ENCODE measurements around the gene LRMDA.

LRMDA gene

DNA sequence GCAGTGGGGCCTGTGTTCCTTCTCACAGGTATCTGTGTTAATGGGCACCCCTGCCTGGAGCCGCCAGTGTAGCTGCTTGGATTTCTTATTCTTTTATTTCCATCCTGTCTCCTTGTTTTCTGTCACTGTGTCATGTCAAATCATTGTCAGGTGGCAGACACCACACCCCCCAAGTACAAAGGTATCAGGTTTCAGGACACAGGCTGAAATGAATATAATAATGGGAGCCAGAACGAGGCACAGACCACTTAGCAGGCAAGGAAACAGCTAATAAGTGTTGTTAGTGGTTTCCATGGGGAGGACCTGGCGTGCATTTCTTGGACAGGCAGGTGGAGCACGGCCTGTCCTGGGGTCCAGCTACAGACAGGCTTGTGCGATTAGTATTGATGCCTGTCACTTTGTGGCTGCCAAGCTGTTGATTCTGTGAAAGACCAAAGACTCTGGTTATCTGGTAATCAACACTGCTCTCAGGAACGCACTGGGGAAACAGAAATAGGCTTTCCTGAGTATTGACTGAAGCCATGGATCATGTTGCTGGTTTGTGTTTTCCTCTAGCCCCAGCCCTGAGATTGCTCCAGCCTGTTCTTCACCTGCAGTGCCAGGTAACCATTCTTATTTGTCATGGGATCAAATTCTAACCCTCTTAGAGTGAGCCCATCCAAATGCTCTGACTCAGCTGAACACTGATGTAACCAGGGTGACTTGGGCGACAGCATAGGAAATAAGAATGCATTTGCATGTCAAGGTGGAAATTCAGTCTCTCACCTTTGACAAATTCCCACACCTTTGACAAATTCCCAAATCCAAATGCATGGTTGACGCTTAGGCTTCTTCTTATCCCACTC is 1002.0 kb downstream of the LRMDA start:
- no peak for DNase-seq (ENCODE audit: low read depth in 2 of 2)

DNA sequence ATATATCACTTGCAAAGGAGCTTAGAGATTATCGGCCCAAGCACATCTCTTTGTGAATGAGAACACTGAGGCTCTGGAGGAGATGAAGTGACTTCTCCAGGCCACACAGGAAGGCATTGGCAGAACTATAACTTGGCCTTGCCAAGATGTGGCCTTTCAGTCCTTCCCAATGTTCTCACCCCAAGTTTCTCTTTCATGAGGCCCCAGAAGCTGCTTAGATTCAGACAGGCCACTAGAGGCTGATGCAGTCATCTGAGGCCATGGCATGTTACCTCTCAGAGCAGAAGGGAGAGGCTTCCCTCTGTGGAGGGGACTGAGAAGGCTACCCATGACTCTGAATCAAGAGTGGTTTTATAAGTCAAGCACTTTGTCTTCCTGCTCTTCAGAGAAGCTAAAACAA is 1003.7 kb downstream of the LRMDA start:
- no peak for DNase-seq (ENCODE audit: low read depth in 2 of 2)

DNA sequence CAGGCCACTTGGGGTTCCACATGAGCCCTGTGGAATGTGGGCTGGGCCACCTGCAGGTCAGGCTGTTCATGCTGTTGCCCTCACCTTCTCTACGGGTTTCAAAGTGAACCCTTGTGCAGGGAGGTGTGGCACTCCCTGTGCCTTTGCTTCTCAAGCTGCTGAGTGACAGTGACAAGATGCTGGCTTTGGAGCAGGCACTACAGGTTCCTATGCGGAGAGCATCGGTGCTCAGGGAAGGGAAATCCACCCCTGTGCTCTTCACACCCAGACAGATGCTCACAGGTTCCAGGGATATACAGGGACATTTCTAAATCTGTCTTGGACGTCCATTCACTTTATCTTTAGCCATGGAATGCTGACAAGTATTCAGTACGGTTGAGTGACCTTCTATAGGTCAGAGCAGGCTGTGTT is 1005.0 kb downstream of the LRMDA start:
- DNase-seq (ENCODE audit: low read depth in 2 of 2): no peak

DNA sequence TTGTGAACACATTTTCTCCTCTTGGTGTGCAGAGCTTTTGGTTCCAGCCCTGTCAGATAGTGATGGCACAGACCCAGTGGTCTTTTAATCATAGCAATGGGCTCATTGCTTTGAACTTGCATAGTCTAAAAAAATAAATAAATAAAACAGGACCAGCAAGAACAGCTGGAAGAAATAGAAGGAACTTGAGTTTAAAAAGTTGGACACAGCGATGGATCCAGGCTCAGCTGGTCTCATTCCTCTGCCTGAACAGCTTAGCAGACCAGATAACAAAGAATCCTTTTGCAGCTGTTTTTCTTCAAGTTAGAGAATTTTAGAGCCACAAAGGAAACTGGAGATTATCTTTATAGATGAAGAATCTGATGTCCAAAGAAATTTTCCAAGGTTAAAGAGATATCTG is 1005.6 kb downstream of the LRMDA start:
- DNase-seq (ENCODE audit: low read depth in 2 of 2): no peak

DNA sequence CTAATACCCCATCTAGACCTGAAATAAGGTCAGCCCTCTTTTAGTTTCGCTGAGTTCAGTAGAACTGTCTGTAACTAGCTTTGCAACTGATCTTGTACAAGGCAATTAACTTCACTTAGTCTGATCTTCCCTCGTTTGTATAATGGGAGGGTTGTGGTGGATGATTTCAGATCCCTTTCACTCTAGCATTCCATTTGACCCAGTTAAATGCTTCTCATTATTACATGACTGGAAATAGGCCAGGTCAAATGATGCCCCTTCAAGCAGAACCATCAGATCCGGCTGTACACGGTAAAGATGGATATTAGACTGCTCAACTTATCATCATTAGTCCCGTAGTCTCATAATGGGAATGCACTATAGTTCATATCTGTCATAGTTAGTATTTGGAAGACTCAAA is 1009.0 kb downstream of the LRMDA start:
- DNase-seq (ENCODE audit: low read depth in 2 of 2): no peak

DNA sequence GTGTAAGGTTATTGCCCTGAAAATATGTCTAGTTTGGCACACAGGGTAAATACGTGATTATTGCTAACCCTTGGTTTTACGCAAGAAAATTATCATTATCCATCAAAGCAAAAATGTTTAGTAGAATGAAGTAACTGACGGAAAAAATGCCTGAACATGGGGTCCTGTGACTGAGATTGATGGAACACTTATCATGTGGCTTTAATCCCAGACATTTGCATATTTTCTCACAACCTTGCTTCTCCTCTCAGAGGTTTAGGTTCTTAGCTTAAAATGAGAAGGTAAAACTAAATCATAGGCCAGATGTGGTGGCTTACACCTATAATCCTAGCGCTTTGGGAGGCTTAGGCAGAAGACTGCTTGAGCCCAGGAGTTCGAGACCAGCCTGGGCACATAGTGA is 1010.7 kb downstream of the LRMDA start:
- no peak for DNase-seq (ENCODE audit: low read depth in 2 of 2)

DNA sequence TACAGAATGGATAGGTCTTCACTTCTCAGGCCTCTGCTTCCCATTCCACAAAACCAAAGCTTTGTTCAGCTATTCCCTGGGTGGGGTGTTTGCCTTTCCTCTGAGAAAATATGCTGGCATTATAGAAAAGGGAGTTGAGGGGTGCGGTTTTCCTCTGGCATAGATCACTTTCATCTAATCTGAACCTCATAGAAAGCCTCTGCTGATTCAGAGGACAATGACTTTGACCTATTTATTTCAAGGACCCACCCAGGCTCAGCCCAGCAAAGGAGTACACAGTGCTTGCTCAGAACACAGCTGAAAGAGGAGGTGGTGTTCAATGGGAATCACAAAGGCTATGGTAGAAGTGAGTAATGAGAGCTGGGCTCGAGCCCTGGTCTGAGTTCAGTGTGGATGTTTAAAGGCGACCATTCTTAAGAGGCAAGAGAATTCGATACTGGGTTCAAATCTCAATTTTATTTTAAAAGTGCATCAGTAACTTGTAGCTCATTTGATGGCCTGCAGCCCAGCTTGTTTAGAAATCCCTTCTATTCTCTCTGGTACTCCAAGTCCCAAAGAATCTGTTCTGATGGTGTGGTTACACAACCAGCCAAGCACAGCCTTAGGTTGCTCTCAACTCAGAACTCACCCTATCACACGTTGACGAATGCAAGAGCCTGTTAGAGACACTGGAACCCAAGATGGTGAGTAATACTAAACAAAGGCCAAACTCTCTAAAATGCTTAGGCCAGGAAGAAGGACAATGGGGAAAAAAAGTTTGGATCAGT is 1012.8 kb downstream of the LRMDA start:
- DNase-seq (ENCODE audit: low read depth in 2 of 2): no peak

DNA sequence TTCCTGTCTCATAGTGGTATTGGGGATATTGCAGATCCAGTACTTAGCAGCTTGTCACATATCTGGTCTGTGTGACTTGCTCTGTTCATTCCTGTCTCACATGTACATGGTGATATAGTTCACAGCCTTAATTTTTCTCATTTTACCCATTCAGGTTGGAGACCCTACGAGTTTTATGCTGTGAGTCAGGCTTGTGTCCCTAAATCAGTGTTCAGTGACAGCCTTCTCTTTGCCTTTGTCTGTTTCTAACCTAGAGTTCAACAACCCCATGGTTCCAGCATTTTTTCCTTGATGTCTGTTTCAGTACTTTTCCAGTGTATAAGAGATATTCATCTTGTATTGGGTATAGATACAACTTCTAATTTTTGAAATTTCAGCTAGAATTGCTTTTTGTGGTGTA is 1016.2 kb downstream of the LRMDA start:
- DNase-seq (ENCODE audit: low read depth in 2 of 2): no peak

DNA sequence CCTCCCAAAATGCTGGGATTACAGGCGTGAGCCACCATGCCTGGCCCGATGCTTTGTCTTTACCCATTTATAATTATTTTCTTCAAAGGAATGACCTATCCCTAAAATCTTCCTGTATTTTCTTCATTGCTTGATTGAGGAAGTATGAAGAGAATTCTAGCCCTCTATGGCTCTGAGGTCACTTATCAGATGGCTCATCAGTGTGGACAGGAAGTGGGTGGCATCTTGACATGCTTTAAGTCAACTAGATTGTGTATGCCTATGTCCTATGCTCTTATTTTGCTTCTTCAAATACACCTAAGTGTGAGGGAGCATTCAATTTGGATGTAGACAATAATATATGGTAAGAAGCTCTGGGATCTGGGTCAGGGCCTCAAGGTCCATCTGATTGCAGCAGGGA is 1020.5 kb downstream of the LRMDA start:
- no peak for DNase-seq (ENCODE audit: low read depth in 2 of 2)

DNA sequence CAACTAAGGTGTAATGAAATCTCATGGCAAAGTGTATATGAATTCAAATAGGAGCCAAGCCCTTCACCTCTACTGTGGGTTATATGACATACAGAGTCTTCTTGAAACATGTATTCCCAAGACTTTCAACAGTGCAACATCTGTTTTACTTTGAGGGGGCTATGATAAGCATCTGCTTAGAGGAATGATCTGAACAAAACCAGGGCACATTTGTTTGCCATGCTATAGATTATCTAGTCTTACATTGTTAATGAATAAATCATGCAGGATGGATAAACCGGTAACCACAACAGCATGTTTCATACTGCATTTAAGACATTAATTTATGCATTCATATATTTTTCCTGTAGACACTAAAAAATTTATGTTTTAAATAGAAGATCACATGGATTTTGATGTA is 1021.9 kb downstream of the LRMDA start:
- DNase-seq (ENCODE audit: low read depth in 2 of 2): peak; percentile 78

DNA sequence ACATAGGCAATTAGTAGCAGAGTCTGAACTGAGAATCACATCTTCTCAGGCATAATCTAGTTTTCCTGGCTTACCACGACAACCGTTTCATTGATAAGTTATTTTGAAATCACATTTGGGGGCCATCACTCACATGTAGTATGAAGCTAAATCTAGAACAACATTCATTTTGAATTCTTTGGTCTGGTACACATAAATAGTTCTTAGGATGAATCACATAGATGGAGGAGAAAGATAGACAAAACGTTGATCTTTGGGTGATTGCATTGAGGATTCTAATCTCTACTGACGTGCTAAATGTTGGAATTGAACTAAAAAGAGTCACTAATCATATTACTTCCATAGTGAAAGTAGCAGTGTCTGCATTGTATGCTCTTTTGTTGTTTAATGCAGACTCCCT is 1022.6 kb downstream of the LRMDA start:
- DNase-seq (ENCODE audit: low read depth in 2 of 2): peak; percentile 25 to 32

DNA sequence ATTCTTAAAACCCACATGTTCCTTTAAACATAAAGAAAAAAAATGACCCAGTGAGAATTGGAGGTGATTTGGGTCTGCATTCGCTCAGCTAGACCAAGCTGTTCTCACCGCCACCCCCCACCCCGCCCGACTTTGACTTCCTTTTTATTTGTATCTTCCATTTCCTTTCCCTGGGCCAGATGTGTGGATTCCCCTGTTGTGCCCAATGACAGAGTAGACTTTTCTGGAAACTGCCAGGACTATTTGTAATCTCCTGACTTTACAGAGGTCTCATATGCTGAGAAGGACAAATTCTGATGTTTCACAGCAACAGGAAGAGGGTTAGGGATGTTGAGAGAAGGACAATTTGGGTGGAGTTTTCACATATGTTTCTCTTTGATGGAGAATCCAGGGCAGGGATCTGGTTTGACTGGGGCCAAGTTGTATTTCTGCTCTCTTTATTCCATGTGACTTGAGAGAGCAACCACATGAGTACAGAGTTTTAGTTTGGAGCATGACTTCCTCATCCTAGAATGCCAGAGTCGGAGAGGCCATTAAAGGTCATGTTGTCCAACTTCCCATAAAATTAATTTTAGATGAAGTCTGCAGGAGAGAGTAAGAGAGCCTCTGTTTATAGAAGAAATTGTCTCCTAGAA is 1023.2 kb downstream of the LRMDA start:
- no peak for DNase-seq (ENCODE audit: low read depth in 2 of 2)

DNA sequence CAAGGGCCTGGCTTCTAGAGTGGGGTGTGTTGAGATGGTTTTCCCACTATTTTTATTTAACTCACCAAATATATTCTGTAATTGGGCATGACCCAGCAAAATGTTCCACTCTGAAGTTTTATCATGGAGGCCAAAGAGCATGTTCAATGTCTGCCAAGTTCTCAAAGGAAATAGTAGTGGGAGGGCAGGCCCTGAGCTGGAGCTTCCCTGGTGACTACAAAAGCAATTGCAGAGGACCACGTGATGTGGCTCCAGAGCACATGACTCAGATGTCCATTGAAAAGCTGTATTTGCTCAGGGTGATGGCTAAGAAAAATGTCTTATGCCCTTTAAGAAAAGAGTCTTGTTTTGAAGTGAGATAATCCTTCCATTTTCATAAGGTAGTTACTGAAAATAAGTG is 1024.8 kb downstream of the LRMDA start:
- DNase-seq (ENCODE audit: low read depth in 2 of 2): no peak

DNA sequence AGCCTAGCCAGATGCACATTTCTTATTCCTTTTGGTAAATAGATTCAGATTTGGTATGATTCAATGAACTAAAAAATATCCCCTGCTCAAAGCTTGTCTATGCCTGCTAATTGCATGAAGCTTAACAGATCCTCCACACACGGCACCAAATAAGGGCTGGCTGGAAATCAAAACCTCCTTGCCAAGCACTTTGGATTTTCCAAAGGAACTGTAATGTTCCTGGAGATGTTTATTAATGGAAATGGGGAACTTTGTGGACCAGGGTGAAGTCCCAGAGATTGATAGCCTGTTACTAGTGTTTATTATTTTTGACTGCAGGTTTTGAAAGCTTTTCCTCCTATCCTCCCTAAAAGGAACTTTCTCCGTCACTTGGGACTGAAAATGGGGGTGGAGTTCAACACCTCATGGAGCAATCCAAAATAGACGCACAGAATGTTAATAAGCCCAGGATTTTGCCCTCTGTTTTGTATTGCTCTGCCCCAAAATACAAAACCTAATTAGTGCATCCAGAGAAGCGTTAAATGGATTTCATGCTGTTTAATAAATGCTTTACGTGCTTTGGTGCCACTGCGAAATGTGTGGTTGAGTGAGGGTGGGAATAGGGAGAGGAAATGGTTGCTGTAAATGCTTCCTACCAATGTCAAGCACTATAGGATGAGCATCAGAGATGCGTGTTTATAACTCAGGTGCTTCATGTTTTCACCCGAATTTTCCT is 1027.7 kb downstream of the LRMDA start:
- DNase-seq (ENCODE audit: low read depth in 2 of 2): no peak

DNA sequence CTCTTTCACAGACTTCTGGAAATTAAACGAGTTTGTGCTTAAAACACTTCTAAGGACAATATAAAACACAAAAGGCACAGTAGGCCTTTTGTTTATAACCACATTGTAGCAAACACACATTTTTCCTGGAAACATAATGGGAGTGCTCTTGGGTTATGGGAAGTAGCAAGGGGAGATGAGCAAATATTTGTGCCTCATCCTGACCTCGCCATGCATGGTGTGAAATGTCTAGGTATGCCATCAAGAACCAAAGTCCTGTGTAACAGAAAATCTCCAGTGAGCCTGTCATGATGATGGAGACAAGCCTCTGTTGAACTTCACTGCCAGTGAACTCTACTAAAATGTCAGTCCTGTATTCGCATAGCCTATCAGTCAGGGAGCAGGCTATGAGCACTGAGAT is 1029.6 kb downstream of the LRMDA start:
- no peak for DNase-seq (ENCODE audit: low read depth in 2 of 2)

DNA sequence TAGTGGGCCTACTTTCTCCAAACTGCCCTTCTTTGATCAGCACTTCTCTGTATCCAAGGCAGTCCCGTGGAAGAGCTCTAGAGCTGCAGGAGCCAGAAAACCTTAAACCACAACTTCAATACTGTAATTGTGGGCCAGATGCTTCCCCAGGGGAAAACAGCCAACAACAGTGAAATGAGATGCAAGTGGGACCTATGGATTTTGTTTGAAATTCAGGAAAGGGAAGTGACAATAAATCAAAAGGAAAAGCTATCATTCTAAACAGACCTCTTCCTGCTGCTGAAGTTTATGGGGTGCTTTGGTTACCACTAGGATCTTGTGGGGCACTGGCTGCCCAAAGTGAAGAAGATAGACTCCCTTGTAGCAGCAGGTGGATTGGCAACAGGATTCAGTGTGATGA is 1031.7 kb downstream of the LRMDA start:
- no peak for DNase-seq (ENCODE audit: low read depth in 2 of 2)

DNA sequence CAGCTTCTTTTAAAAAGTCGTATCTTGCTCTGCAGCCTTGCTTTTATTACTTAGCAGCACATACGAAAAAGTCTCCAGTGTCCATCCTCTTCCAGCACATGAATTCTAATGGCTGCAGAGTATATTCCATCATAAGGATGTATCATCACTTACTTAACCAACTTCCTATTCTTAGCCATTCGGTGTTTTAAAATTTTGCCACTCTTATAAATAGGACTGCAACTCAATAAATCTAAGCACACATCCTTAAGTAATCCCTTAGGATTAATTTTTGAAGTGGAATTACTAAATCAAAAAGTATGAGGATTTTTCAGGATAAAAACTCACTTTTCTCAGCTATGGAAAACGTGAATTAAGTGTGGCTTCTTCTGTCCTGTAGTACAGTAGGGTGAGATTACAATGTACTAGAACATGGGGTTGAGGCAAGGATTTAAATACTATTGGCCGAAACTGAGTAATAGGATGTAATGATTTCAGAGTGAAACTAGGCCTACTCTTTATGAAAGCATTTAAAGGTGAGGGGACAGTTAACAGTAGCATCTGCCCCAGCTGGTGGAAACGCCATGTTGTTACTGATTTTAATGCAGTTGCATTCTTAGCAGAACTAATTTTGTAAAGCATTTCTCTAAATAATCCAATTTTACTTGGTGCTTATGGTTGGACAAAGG is 1035.5 kb downstream of the LRMDA start:
- DNase-seq (ENCODE audit: low read depth in 2 of 2): no peak

DNA sequence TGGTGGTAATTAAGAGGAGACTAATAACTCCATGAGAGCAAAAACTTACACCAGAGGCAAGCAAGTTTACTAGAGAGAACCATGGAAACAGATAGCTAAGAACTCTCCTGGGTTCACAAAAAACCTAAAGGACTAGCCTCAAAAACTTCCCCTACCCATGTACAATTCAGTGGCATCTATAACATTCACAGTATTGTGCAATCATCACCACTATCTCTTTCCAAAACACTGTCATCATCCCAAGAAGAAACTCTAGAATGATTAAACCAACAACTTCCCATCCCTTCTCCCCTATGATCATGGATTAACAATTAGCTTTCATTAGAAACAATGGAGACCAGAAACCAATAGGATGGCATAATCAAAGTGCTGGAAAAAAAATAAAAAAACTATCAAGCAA is 1038.3 kb downstream of the LRMDA start:
- no peak for DNase-seq (ENCODE audit: low read depth in 2 of 2)

DNA sequence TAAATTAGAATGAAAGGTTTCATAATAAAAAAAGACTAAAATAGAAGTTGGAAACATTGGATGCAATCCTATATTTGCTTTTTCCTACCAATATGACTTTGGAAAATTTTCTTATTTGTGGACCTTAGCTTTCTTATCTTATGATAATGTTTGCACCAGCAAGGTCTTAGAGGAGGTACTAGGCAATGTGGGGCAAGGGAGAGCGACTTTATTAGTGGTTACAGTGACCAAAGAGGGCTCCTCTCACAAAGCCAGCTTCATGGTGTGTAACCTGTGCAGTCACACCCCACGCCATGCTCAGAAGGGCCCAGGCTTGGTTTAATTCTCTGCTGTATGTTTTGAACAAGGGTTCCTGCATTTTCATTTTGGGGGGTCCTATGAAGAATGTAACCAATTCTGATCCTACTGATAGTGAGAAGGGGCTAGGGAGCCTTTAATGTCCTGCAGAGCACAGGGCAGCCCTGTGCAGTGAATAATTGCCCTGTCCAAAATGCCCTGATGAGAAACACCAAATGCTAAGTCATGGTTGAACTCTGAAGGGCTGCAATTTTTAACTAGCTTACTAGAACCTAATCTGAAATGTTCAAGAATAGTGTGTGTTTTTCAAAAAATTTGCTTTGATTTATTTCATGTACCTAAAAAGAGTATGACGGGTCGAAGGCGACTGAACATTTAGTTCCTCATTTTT is 1047.8 kb downstream of the LRMDA start:
- DNase-seq (ENCODE audit: low read depth in 2 of 2): no peak

DNA sequence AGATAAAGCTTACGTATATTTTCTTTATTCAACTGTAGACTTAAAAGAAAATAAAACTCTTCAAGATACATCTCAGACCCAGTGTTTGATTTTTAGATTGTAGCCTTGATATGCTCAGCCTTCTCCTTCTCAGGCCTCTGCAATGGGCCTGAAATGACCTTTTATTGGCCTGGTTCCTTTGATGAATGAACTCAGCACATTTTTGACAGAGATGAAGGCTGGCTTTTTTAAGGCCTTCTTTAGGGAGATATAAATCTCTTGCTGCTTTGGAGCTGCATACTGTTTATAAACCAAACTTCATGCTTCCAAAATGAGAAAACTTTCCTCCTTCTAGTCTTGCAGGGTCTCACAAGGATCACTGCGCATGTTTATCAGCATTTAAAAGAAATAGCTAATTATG is 1049.8 kb downstream of the LRMDA start:
- no peak for DNase-seq (ENCODE audit: low read depth in 2 of 2)

DNA sequence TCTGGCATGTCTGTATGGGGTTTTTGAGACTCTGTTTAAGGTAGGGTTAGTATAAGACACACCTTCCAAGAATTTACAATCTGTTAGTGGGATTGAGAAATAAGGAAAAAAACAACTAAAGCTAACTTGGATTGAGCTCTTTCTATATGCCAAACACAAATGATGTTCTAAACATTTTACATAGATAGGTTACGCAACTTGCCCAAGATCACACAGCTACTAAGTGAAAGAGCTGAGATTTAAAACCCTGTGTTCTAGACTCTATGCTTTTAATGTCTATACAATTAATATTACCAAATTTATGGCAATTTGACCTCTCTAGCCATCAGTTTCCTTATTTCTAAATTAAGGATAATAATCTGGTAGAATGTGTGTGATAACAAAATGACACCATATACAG is 1056.2 kb downstream of the LRMDA start:
- no peak for DNase-seq (ENCODE audit: low read depth in 2 of 2)

All from fibroblast of skin of left quadriceps (primary cell).